Caco-2 (cell line): ENCODE data around the gene TRAPPC6A. TPM values are rescaled to one million over a fixed set of nuclear protein-coding genes. Genes with fewer than 3 reads are reported as not detected.

Source experiments
- BruUV-seq: library from RNA; stranded (reverse); fragments of 400-500 nt; replicated peaks from 2 replicates; lab custom pipeline; 2021; lab: Mats Ljungman, UMichigan
- CTCF ChIA-PET: fragments of 300-600 bp; sonication (Branson Sonifier 250); formaldehyde crosslinking; loops from one replicate; lab custom pipeline; 2022; ENCODE audit warnings: antibody characterized with exemption; lab: Charles Lee
- POLR2A ChIA-PET: fragments of 300-600 bp; sonication (Branson Sonifier 250); formaldehyde crosslinking; loops from one replicate; lab custom pipeline; 2022; ENCODE audit warnings: antibody characterized with exemption; lab: Charles Lee
- DNase-seq, 2 experiments: peaks; one replicate each; pipeline versions ENCODE4 v3.0.0 to v3.0.0-alpha.2; 2020 to 2022
- H3K27me3 ChIP-seq: replicated peaks from 2 replicates; pipeline ENCODE4 v1.6.0; 2011; ENCODE audit warnings: low read length; ENCODE audit not compliant: control insufficient read depth, insufficient read depth
- H3K36me3 ChIP-seq: 2 replicates; pipeline ENCODE4 v1.5.1; 2011; ENCODE audit warnings: low read length; ENCODE audit not compliant: control insufficient read depth, insufficient read depth
- H3K4me1 ChIP-seq: fragments of 250-450 bp; sonication (Bioruptor Pico); 2 replicates; pipeline ENCODE4 v1.5.1; 2020; ENCODE audit warnings: mild to moderate bottlenecking
- H3K4me3 ChIP-seq: 2 replicates; pipeline ENCODE4 v1.5.1; 2011; ENCODE audit warnings: low read depth, mild to moderate bottlenecking, control low read depth, low read length
- H3K9me3 ChIP-seq: fragments of 250-450 bp; sonication (Bioruptor Pico); 2 replicates; pipeline ENCODE4 v1.5.1; 2020; ENCODE audit warnings: mild to moderate bottlenecking, moderate library complexity
- H3K27ac Mint-ChIP-seq: one replicate; pipeline ENCODE4 v1.8.0; 2022; ENCODE audit warnings: mixed read lengths; ENCODE audit not compliant: unreplicated experiment
- H3K27me3 Mint-ChIP-seq: one replicate; pipeline ENCODE4 v1.8.0; 2022; ENCODE audit warnings: mixed read lengths; ENCODE audit not compliant: insufficient read depth, unreplicated experiment
- H3K36me3 Mint-ChIP-seq: one replicate; pipeline ENCODE4 v1.8.0; 2022; ENCODE audit warnings: mild to moderate bottlenecking, mixed read lengths; ENCODE audit not compliant: insufficient read depth, unreplicated experiment
- H3K4me1 Mint-ChIP-seq: one replicate; pipeline ENCODE4 v1.8.0; 2022; ENCODE audit warnings: low read depth, mixed read lengths; ENCODE audit not compliant: unreplicated experiment
- H3K4me3 Mint-ChIP-seq: one replicate; pipeline ENCODE4 v1.8.0; 2022; ENCODE audit warnings: mild to moderate bottlenecking, moderate library complexity, mixed read lengths; ENCODE audit not compliant: unreplicated experiment
- H3K9me3 Mint-ChIP-seq: one replicate; pipeline ENCODE4 v1.8.0; 2022; ENCODE audit warnings: mixed read lengths; ENCODE audit not compliant: unreplicated experiment
- CTCF ChIP-seq, 2 experiments: fragments of 200-600 bp in 1 of 2; IDR thresholded peaks; 1 replicate in 1 of 2; 2 replicates in 1 of 2; pipeline versions ENCODE4 v1.5.1 to v1.8.0; 2011 to 2022; ENCODE audit warnings: antibody characterized with exemption in 1 of 2, control low read depth in 1 of 2, inconsistent platforms in 1 of 2, low read depth in 1 of 2, low read length in 1 of 2, mild to moderate bottlenecking in 1 of 2, moderate library complexity in 1 of 2; ENCODE audit not compliant: insufficient read depth in 1 of 2, severe bottlenecking in 1 of 2, unreplicated experiment in 1 of 2
- intact Hi-C: fragments of 100-400 bp; cut with micrococcal nuclease; formaldehyde crosslinking; loops from one replicate; pipeline ENCODE4 v1.10.0; 2022; ENCODE audit not compliant: unreplicated experiment
- total RNA-seq: library from RNA; stranded (reverse); gene quantifications from 2 replicates; pipeline ENCODE4 v1.2.3, GENCODE V29; 2022

Gene TRAPPC6A
- total RNA-seq, 1 experiment from 2014 or later = 53.2 TPM

- intact Hi-C loops = no loop called here
- H3K36me3 ChIP-seq = peaks cover 3% of the 10 kb centered on the region
These were observed 35.9 kb downstream of the TRAPPC6A start for GRCh38 chr19:45142016-45142725.

GRCh38 chr19:45141203-45141900, 36.7 kb downstream of the TRAPPC6A start:
- intact Hi-C loops = no loop called here
- BruUV-seq = no TSS peak
- CTCF ChIA-PET = no interaction called here
- POLR2A ChIA-PET = no interaction called here
- no peak for DNase-seq
- H3K9me3 Mint-ChIP-seq = no peaks in the 10 kb centered on the region
- no peaks in the 10 kb centered on the region for H3K27me3 ChIP-seq
- no peaks in the 10 kb centered on the region for H3K27me3 Mint-ChIP-seq
- no peak overlapping the region for H3K27ac Mint-ChIP-seq
- no peak for TF ChIP-seq CTCF (IDR thresholded peaks at IDR 0.05; ENCODE audit: insufficient read depth in 1 of 2, low read depth in 1 of 2, low read length in 1 of 2, severe bottlenecking in 1 of 2, unreplicated experiment in 1 of 2)
- peaks cover 3% of the 10 kb centered on the region for H3K36me3 ChIP-seq
- H3K4me1 Mint-ChIP-seq = no peaks in the 10 kb centered on the region
- H3K4me1 ChIP-seq = no peaks in the 10 kb centered on the region
- H3K4me3 Mint-ChIP-seq = no peak overlapping the region
- H3K4me3 ChIP-seq = no peak overlapping the region
- H3K36me3 Mint-ChIP-seq = peaks cover 54% of the 10 kb centered on the region
- no peaks in the 10 kb centered on the region for H3K9me3 ChIP-seq

More at GRCh38 chr19:45142016-45142725, 35.9 kb downstream of the TRAPPC6A start:
- no peak for TF ChIP-seq CTCF (IDR thresholded peaks at IDR 0.05; ENCODE audit: insufficient read depth in 1 of 2, low read depth in 1 of 2, low read length in 1 of 2, severe bottlenecking in 1 of 2, unreplicated experiment in 1 of 2)
- no peak overlapping the region for H3K4me3 Mint-ChIP-seq
- DNase-seq = no peak
- POLR2A ChIA-PET = no interaction called here
- no peaks in the 10 kb centered on the region for H3K9me3 Mint-ChIP-seq
- no peaks in the 10 kb centered on the region for H3K27me3 Mint-ChIP-seq
- Histone ChIP-seq H3K9me3 (no peaks in the 10 kb centered on the region), H3K27me3 (no peaks in the 10 kb centered on the region), H3K4me3 (no peak overlapping the region), H3K4me1 (no peaks in the 10 kb centered on the region)
- no TSS peak for BruUV-seq
- H3K4me1 Mint-ChIP-seq = no peaks in the 10 kb centered on the region
- CTCF ChIA-PET = no interaction called here
- no peak overlapping the region for H3K27ac Mint-ChIP-seq
- H3K36me3 Mint-ChIP-seq = peaks cover 52% of the 10 kb centered on the region

GRCh38 chr19:45140533-45140932, 37.5 kb downstream of the TRAPPC6A start:
- no peak for DNase-seq
- no peak overlapping the region for H3K4me3 Mint-ChIP-seq
- H3K4me1 ChIP-seq = no peaks in the 10 kb centered on the region
- H3K27me3 Mint-ChIP-seq = no peaks in the 10 kb centered on the region
- no peak for TF ChIP-seq CTCF (IDR thresholded peaks at IDR 0.05; ENCODE audit: insufficient read depth in 1 of 2, low read depth in 1 of 2, low read length in 1 of 2, severe bottlenecking in 1 of 2, unreplicated experiment in 1 of 2)
- intact Hi-C loops = no loop called here
- H3K9me3 ChIP-seq = no peaks in the 10 kb centered on the region
- H3K36me3 ChIP-seq = peaks cover 3% of the 10 kb centered on the region
- no TSS peak for BruUV-seq
- H3K9me3 Mint-ChIP-seq = no peaks in the 10 kb centered on the region
- H3K27ac Mint-ChIP-seq = no peak overlapping the region
- ChIA-PET POLR2A (no interaction called here), CTCF (no interaction called here)
- no peak overlapping the region for H3K4me3 ChIP-seq
- no peaks in the 10 kb centered on the region for H3K4me1 Mint-ChIP-seq
- peaks cover 53% of the 10 kb centered on the region for H3K36me3 Mint-ChIP-seq
- H3K27me3 ChIP-seq = no peaks in the 10 kb centered on the region
